Measurements from ENCODE around the gene ACTN1.

GRCh38 chr14:68955851-68956179, 23.3 kb downstream of the ACTN1 start:
- no peak for TF ChIP-seq EZH2 (IDR thresholded peaks at IDR 0.05)
- TF ChIP-seq CTCF (IDR thresholded peaks at IDR 0.05): no peak
- no peak for TF ChIP-seq EZH2phosphoT487 (IDR thresholded peaks at IDR 0.05)
